HG03354 (cell line): ENCODE results near the gene KRI1.
A peak's percentile ranks its signal among the peaks of the same experiment; 100 is the strongest.

Experiments used
- ATAC-seq: cut with Tn5 transposase; IDR thresholded peaks from one replicate; pipeline ENCODE4 v1.9.1; 2021; ENCODE audit warnings: mild to moderate bottlenecking; ENCODE audit not compliant: unreplicated experiment, poor library complexity, severe bottlenecking

The KRI1 gene

GRCh38 chr19:10565567-10566407, at the start of gene KRI1:
Gene KRI1, minus strand, starts transcription at chr19:10566010. Its CDS starts 11 bp downstream, at chr19:10565999.
- peak; percentile 49 for ATAC-seq

GRCh38 chr19:10612499-10613119, 46.8 kb upstream of the KRI1 start:
- no peak for ATAC-seq

- ATAC-seq = no peak
These were observed 46.1 kb upstream of the KRI1 start for GRCh38 chr19:10611907-10612306.

- ATAC-seq = peak; percentile 28
These were observed 38.7 kb upstream of the KRI1 start for GRCh38 chr19:10604460-10604980.

GRCh38 chr19:10603873-10604459, 38.2 kb upstream of the KRI1 start:
- peak; percentile 29 for ATAC-seq

GRCh38 chr19:10603084-10603872, 37.5 kb upstream of the KRI1 start:
- ATAC-seq = peak; percentile 55

GRCh38 chr19:10602330-10603083, 36.7 kb upstream of the KRI1 start:
- ATAC-seq = peak; percentile 54

GRCh38 chr19:10601999-10602329, 36.2 kb upstream of the KRI1 start:
- ATAC-seq = no peak

GRCh38 chr19:10600149-10600548, 34.3 kb upstream of the KRI1 start:
- no peak for ATAC-seq

- peak; percentile 56 for ATAC-seq
These were observed 28.2 kb upstream of the KRI1 start for GRCh38 chr19:10593820-10594637.

GRCh38 chr19:10593148-10593547, 27.3 kb upstream of the KRI1 start:
- no peak for ATAC-seq

- no peak for ATAC-seq
These were observed 22.0 kb upstream of the KRI1 start for GRCh38 chr19:10587839-10588150.

GRCh38 chr19:10587022-10587838, 21.4 kb upstream of the KRI1 start, which contains the start of gene AP1M2:
Gene AP1M2, minus strand, starts transcription at chr19:10587312. Its CDS starts 81 bp downstream, at chr19:10587231.
- ATAC-seq = no peak

- no peak for ATAC-seq
These were observed 20.6 kb upstream of the KRI1 start for GRCh38 chr19:10586396-10586795.

GRCh38 chr19:10583036-10583776, 17.4 kb upstream of the KRI1 start:
- no peak for ATAC-seq

- no peak for ATAC-seq
These were observed 16.3 kb upstream of the KRI1 start for GRCh38 chr19:10582091-10582490.

- peak; percentile 64 for ATAC-seq
These were observed 15.3 kb upstream of the KRI1 start for GRCh38 chr19:10580979-10581631.
